SK-N-SH (cell line): ENCODE data around the gene TAOK2. TPM values are rescaled to one million over a fixed set of nuclear protein-coding genes. Genes with fewer than 3 reads are reported as not detected.

Experiments used
- CTCF ChIA-PET: fragments of 300-600, 350-600 bp; formaldehyde crosslinking; extraction: SDS; loops from one replicate; lab custom pipeline; 2021; lab: Yijun Ruan, JAX
- POLR2A ChIA-PET: fragments of 350-600 bp; sonication (Branson Sonifier 250); formaldehyde crosslinking; extraction: SDS; loops from one replicate; lab custom pipeline; 2020; ENCODE audit warnings: antibody characterized with exemption, inconsistent platforms; lab: Yijun Ruan, JAX
- DNase-seq: peaks from one replicate; pipeline ENCODE4 v3.0.0; 2012
- H2AFZ ChIP-seq: fragments of 200-600 bp; sonication (generic); 2 replicates; pipeline ENCODE4 v1.8.1; 2016; ENCODE audit warnings: antibody characterized with exemption, mild to moderate bottlenecking, low read depth
- H3F3A ChIP-seq: fragments of 200-600 bp; sonication (generic); replicated peaks from 2 replicates; pipeline ENCODE3; 2016; ENCODE audit warnings: antibody characterized with exemption, mild to moderate bottlenecking; ENCODE audit not compliant: insufficient read depth
- H3K27ac ChIP-seq, 2 experiments: fragments of 200-500 bp in 1 of 2; fragments of 200-600 bp in 1 of 2; sonication (Bioruptor generic) in 1 of 2; sonication (generic), shearing (Covaris generic) in 1 of 2; 2 replicates each; pipeline versions ENCODE4 v1.5.1 to v1.6.1; 2014 to 2016; ENCODE audit warnings: low read depth in 2 of 2, inconsistent platforms in 1 of 2, low read length in 1 of 2, mild to moderate bottlenecking in 1 of 2, mixed read lengths in 1 of 2
- H3K27me3 ChIP-seq: fragments of 200-600 bp; sonication (generic), shearing (Covaris generic); 2 replicates; pipeline ENCODE4 v1.6.1; 2016; ENCODE audit warnings: mixed run types; ENCODE audit not compliant: insufficient read depth
- H3K36me3 ChIP-seq, 2 experiments: fragments of 200-500 bp in 1 of 2; fragments of 200-600 bp in 1 of 2; sonication (Bioruptor generic) in 1 of 2; sonication (generic) in 1 of 2; replicated peaks in 1 of 2; 2 replicates each; pipeline versions ENCODE3 to v1.5.1; 2014 to 2016; ENCODE audit warnings: low read length in 1 of 2, mild to moderate bottlenecking in 1 of 2; ENCODE audit not compliant: insufficient read depth in 2 of 2, control insufficient read depth in 1 of 2
- H3K4me1 ChIP-seq, 2 experiments: fragments of 200-500 bp in 1 of 2; fragments of 200-600 bp in 1 of 2; sonication (Bioruptor generic) in 1 of 2; sonication (generic), shearing (Covaris generic) in 1 of 2; 2 replicates each; pipeline versions ENCODE4 v1.5.1 to v1.6.1; 2014 to 2016; ENCODE audit warnings: low read depth in 1 of 2, low read length in 1 of 2, mixed run types in 1 of 2; ENCODE audit not compliant: insufficient read depth in 2 of 2, control insufficient read depth in 1 of 2
- H3K4me2 ChIP-seq: fragments of 200-600 bp; sonication (generic), shearing (Covaris generic); 2 replicates; pipeline ENCODE4 v1.6.1; 2017; ENCODE audit warnings: mixed run types
- H3K4me3 ChIP-seq, 2 experiments: fragments of 200-500 bp in 1 of 2; fragments of 200-600 bp in 1 of 2; sonication (Bioruptor generic) in 1 of 2; sonication (generic), shearing (Covaris generic) in 1 of 2; 2 replicates each; pipeline versions ENCODE4 v1.5.1 to v1.8.1; 2014 to 2016; ENCODE audit warnings: low read depth in 2 of 2, inconsistent platforms in 1 of 2, low read length in 1 of 2, mild to moderate bottlenecking in 1 of 2, mixed read lengths in 1 of 2, moderate library complexity in 1 of 2
- H3K79me2 ChIP-seq: fragments of 200-600 bp; sonication (generic); 2 replicates; pipeline ENCODE4 v1.8.1; 2017; ENCODE audit warnings: mild to moderate bottlenecking; ENCODE audit not compliant: insufficient read depth
- H3K9ac ChIP-seq: fragments of 200-600 bp; sonication (generic); 2 replicates; pipeline ENCODE4 v1.6.1; 2017; ENCODE audit warnings: mixed run types
- H3K9me2 ChIP-seq: fragments of 200-600 bp; sonication (generic); 2 replicates; pipeline ENCODE4 v1.6.1; 2017; ENCODE audit warnings: mixed run types
- H3K9me3 ChIP-seq: fragments of 200-600 bp; sonication (generic); 2 replicates; pipeline ENCODE4 v1.6.1; 2017; ENCODE audit warnings: mixed run types, mild to moderate bottlenecking, moderate library complexity
- H4K20me1 ChIP-seq: fragments of 200-600 bp; sonication (generic); 2 replicates; pipeline ENCODE4 v1.6.1; 2017; ENCODE audit warnings: mild to moderate bottlenecking, mixed run types; ENCODE audit not compliant: insufficient read depth
- EP300 ChIP-seq, 2 experiments: IDR thresholded peaks; 2 replicates each; pipeline versions ENCODE4 v1.4.0 to v1.6.1; 2012; ENCODE audit warnings: borderline replicate concordance in 1 of 2, low read depth in 1 of 2, low read length in 1 of 2
- EZH2phosphoT487 ChIP-seq: fragments of 200-600 bp; sonication (generic); IDR thresholded peaks from 2 replicates; pipeline ENCODE4 v1.6.1; 2017; ENCODE audit warnings: low read depth, mixed run types, mild to moderate bottlenecking, antibody characterized with exemption, moderate library complexity, borderline replicate concordance
- FOSL2 ChIP-seq: IDR thresholded peaks from 2 replicates; pipeline ENCODE4 v1.4.0; 2012; ENCODE audit warnings: low read depth, mild to moderate bottlenecking, moderate library complexity, borderline replicate concordance
- FOXJ3 ChIP-seq: sonication (generic); formaldehyde crosslinking; IDR thresholded peaks from 2 replicates; pipeline ENCODE4 v1.5.1; 2020; ENCODE audit warnings: mild to moderate bottlenecking, missing genetic modification reagents
- JUND ChIP-seq: IDR thresholded peaks from 2 replicates; pipeline ENCODE4 v1.4.0; 2012
- MAX ChIP-seq: IDR thresholded peaks from 2 replicates; pipeline ENCODE4 v1.4.0; 2012; ENCODE audit warnings: low read depth
- MEF2A ChIP-seq: IDR thresholded peaks from 2 replicates; pipeline ENCODE4 v1.4.0; 2012; ENCODE audit warnings: low read depth, borderline replicate concordance
- MXI1 ChIP-seq: IDR thresholded peaks from 2 replicates; pipeline ENCODE4 v1.6.1; 2012; ENCODE audit warnings: mild to moderate bottlenecking, low read depth, low read length, improper control_type of control experiment
- PBX3 ChIP-seq: IDR thresholded peaks from 2 replicates; pipeline ENCODE4; 2012
- REST ChIP-seq: IDR thresholded peaks from 2 replicates; pipeline ENCODE4 v1.6.1; 2012; ENCODE audit warnings: mild to moderate bottlenecking, low read depth, low read length, moderate library complexity
- RFX5 ChIP-seq: IDR thresholded peaks from 2 replicates; pipeline ENCODE4 v1.6.1; 2012; ENCODE audit warnings: mild to moderate bottlenecking, improper control_type of control experiment, low read length
- RXRA ChIP-seq: IDR thresholded peaks from 2 replicates; pipeline ENCODE4 v1.4.0; 2012; ENCODE audit warnings: low read depth, mild to moderate bottlenecking, borderline replicate concordance
- SMC3 ChIP-seq: IDR thresholded peaks from 2 replicates; pipeline ENCODE4 v1.6.1; 2012; ENCODE audit warnings: low read depth, low read length, improper control_type of control experiment
- TAF1 ChIP-seq: IDR thresholded peaks from 2 replicates; pipeline ENCODE4 v1.6.1; 2012; ENCODE audit warnings: low read depth, mild to moderate bottlenecking, low read length, moderate library complexity, borderline replicate concordance
- TCF12 ChIP-seq: IDR thresholded peaks from 2 replicates; pipeline ENCODE4 v1.4.0; 2012
- TEAD4 ChIP-seq: IDR thresholded peaks from 2 replicates; pipeline ENCODE4 v1.4.0; 2012; ENCODE audit warnings: mild to moderate bottlenecking, borderline replicate concordance; ENCODE audit not compliant: insufficient read depth
- USF2 ChIP-seq: fragments of 150-350 bp; IDR thresholded peaks from 2 replicates; pipeline ENCODE4 v1.6.1; 2017; ENCODE audit warnings: antibody characterized with exemption, low read length, low read depth, borderline replicate concordance
- ZBTB33 ChIP-seq: IDR thresholded peaks from 2 replicates; pipeline ENCODE4 v1.4.0; 2012; ENCODE audit warnings: low read depth, borderline replicate concordance
- WGBS: methylation state at CpG from one replicate; pipeline ENCODE4 v1.1.6; 2017; ENCODE audit warnings: low lambda C conversion rate; 5-methylcytosine and 5-hydroxymethylcytosine counted together
- polyA plus RNA-seq, 3 experiments: library from polyadenylated mRNA; depleted of rRNA; stranded (reverse); fragments of >200 nt; gene quantifications; 2 replicates each; pipeline ENCODE4 v1.2.3, GENCODE V29; 2012

Gene TAOK2
- polyA plus RNA-seq, 1 of the 3 experiments (the other 2 are of a cell fraction), result 21.9 TPM

- Histone ChIP-seq H2AFZ (peak overlapping the region; percentile 69; the same call in 1 of the 2 replicates), H4K20me1 (no peaks in the 10 kb centered on the region), H3K9me3 (no peaks in the 10 kb centered on the region), H3K4me1 (peaks cover 6 to 28% of the 10 kb centered on the region in 2 experiments; a peak in 2 of 4 replicates), H3K36me3 (no peaks in the 10 kb centered on the region), H3K79me2 (no peaks in the 10 kb centered on the region), H3F3A (no peaks in the 10 kb centered on the region), H3K27ac (peak overlapping the region in 1 of 2 experiments; percentile 83; a peak in 2 of 4 replicates), H3K27me3 (no peaks in the 10 kb centered on the region), H3K9me2 (no peaks in the 10 kb centered on the region), H3K4me3 (peak overlapping the region; percentile 44 to 51; a peak in 3 of 4 replicates), H3K4me2 (peak overlapping the region; percentile 86), H3K9ac (peak overlapping the region; percentile 19; the same call in 1 of the 2 replicates)
- ChIA-PET CTCF (interaction anchor here (0.6 to 3.9 kb wide), 47 partner anchors 9 to 850 kb away, joined by 3 to 43 read pairs (median 5); partner anchors contain the start of genes ALDOA, ASPHD1, C16orf92 and CDIPT), POLR2A (interaction anchor here (1.1 to 2.3 kb wide), 6 partner anchors 8 to 152 kb away, joined by 3 to 12 read pairs (median 5); partner anchors contain the start of genes ALDOA, C16orf92, CORO1A and SEZ6L2)
- 41% methylated on average over 9 of the region's 11 CpGs for WGBS
- TF ChIP-seq FOSL2 (no peak), MAX (no peak), JUND (no peak), EZH2phosphoT487 (no peak), ZBTB33 (no peak), EP300 (IDR thresholded peaks at IDR 0.05; ENCODE audit: borderline replicate concordance in 1 of 2, low read depth in 1 of 2, low read length in 1 of 2) (no peak), TAF1 (no peak), RFX5 (no peak), SMC3 (no peak), TEAD4 (no peak), PBX3 (no peak), TCF12 (no peak), RXRA (no peak), FOXJ3 (CRISPR knock-in tag) (no peak), USF2 (no peak), MEF2A (no peak), MXI1 (no peak), REST (no peak)
- DNase-seq, result no peak
Measured at GRCh38 chr16:30031477-30031918, 57.8 kb downstream of the TAOK2 start.
